Neural cell (in vitro differentiated cells): ENCODE data around the gene TBCA. TPM values are rescaled to one million over a fixed set of nuclear protein-coding genes. Genes with fewer than 3 reads are reported as not detected.

ENCODE experiments used
- H2AFZ ChIP-seq: fragments of 200-600, 300-800 bp; sonication (generic), shearing (Covaris generic); 2 replicates; pipeline ENCODE4 v1.6.0; 2014; ENCODE audit warnings: low read depth, mild to moderate bottlenecking, antibody characterized with exemption, low read length, moderate library complexity
- H3F3A ChIP-seq: fragments of 200-600 bp; shearing (Covaris generic); 2 replicates; pipeline ENCODE4 v1.6.1; 2016; ENCODE audit warnings: mild to moderate bottlenecking, moderate library complexity, mixed read lengths, antibody characterized with exemption, low read length; ENCODE audit not compliant: insufficient read depth, poor library complexity, severe bottlenecking
- H3K27ac ChIP-seq: fragments of 200-600, 300-800 bp; sonication (generic), shearing (Covaris generic); 2 replicates; pipeline ENCODE4 v1.5.1; 2014; ENCODE audit warnings: mild to moderate bottlenecking, low read length, moderate library complexity
- H3K27me3 ChIP-seq: fragments of 300-800, 200-600 bp; sonication (generic), shearing (Covaris generic); 2 replicates; pipeline ENCODE4 v1.6.0; 2014; ENCODE audit warnings: mild to moderate bottlenecking, low read depth, low read length, moderate library complexity; ENCODE audit not compliant: insufficient read depth
- H3K36me3 ChIP-seq: fragments of 300-800, 200-600 bp; sonication (generic), shearing (Covaris generic); 2 replicates; pipeline ENCODE4 v1.5.1; 2014; ENCODE audit warnings: mild to moderate bottlenecking, antibody characterized with exemption, low read length, moderate library complexity; ENCODE audit not compliant: insufficient read depth
- H3K4me2 ChIP-seq: fragments of 300-800, 200-600 bp; sonication (generic), shearing (Covaris generic); 2 replicates; pipeline ENCODE4 v1.6.0; 2014; ENCODE audit warnings: mild to moderate bottlenecking, low read length
- H3K4me3 ChIP-seq: fragments of 300-800, 200-600 bp; sonication (generic), shearing (Covaris generic); 2 replicates; pipeline ENCODE4 v1.5.1; 2014; ENCODE audit warnings: mild to moderate bottlenecking, low read length, moderate library complexity
- H3K79me2 ChIP-seq: fragments of 200-600 bp; shearing (Covaris generic); replicated peaks from 2 replicates; pipeline ENCODE4 v1.6.0; 2014; ENCODE audit warnings: mild to moderate bottlenecking, low read length, moderate library complexity; ENCODE audit not compliant: insufficient read depth
- H3K9ac ChIP-seq: fragments of 300-800, 200-600 bp; sonication (generic), shearing (Covaris generic); 2 replicates; pipeline ENCODE4 v1.6.1; 2016; ENCODE audit warnings: mild to moderate bottlenecking, low read length, mixed read lengths
- H3K9me2 ChIP-seq: fragments of 200-600 bp; shearing (Covaris generic); 2 replicates; pipeline ENCODE4 v1.6.1; 2016; ENCODE audit warnings: mild to moderate bottlenecking, low read length, mixed read lengths; ENCODE audit not compliant: insufficient read depth
- H3K9me3 ChIP-seq: fragments of 200-600, 300-800 bp; sonication (generic), shearing (Covaris generic); 2 replicates; pipeline ENCODE4 v1.6.1; 2016; ENCODE audit warnings: mild to moderate bottlenecking, mixed run types, low read length, moderate library complexity, mixed read lengths
- H4K20me1 ChIP-seq: fragments of 200-600 bp; shearing (Covaris generic); 2 replicates; pipeline ENCODE4 v1.6.1; 2016; ENCODE audit warnings: mild to moderate bottlenecking, mixed run types; ENCODE audit not compliant: insufficient read depth
- EP300 ChIP-seq: fragments of 450-650 bp; conservative IDR thresholded peaks from 2 replicates; pipeline ENCODE4 v1.6.1; 2014; ENCODE audit warnings: antibody characterized with exemption, mild to moderate bottlenecking, moderate library complexity; ENCODE audit not compliant: poor library complexity, severe bottlenecking
- EZH2 ChIP-seq: fragments of 200-600, 300-800 bp; shearing (Covaris generic), sonication (generic); IDR thresholded peaks from 2 replicates; pipeline ENCODE4 v1.6.1; 2014; ENCODE audit warnings: antibody characterized with exemption, low read length, borderline replicate concordance, mild to moderate bottlenecking; ENCODE audit not compliant: insufficient read depth, poor library complexity, severe bottlenecking
- MXI1 ChIP-seq: fragments of 450-650 bp; conservative IDR thresholded peaks from 2 replicates; pipeline ENCODE4 v1.6.1; 2014; ENCODE audit warnings: antibody characterized with exemption, mild to moderate bottlenecking; ENCODE audit not compliant: poor library complexity, severe bottlenecking
- POLR2AphosphoS5 ChIP-seq: IDR thresholded peaks from 2 replicates; pipeline ENCODE4 v1.6.1; 2012
- RAD21 ChIP-seq: fragments of 450-650 bp; conservative IDR thresholded peaks from 2 replicates; pipeline ENCODE4 v1.6.1; 2014; ENCODE audit warnings: antibody characterized with exemption, mild to moderate bottlenecking, moderate library complexity
- SMC3 ChIP-seq: fragments of 450-650 bp; conservative IDR thresholded peaks from 2 replicates; pipeline ENCODE4 v1.6.1; 2014; ENCODE audit warnings: antibody characterized with exemption, mild to moderate bottlenecking, moderate library complexity; ENCODE audit not compliant: poor library complexity
- TAF1 ChIP-seq: IDR thresholded peaks from 2 replicates; pipeline ENCODE4 v1.6.1; 2012; ENCODE audit warnings: low read depth
- polyA plus RNA-seq: library from polyadenylated mRNA; depleted of rRNA; stranded (reverse); fragments of >200 nt; gene quantifications from 2 replicates; pipeline ENCODE4 v1.2.3, GENCODE V29; 2014
- TF ChIP-seq, protein P1 (sequence below): IDR thresholded peaks from 2 replicates; pipeline ENCODE4 v1.6.1; 2012; ENCODE audit warnings: borderline replicate concordance
- TF ChIP-seq, protein P2 (sequence below): fragments of 450-650 bp; IDR thresholded peaks from 2 replicates; pipeline ENCODE4 v1.5.1; 2014; ENCODE audit warnings: antibody characterized with exemption, mild to moderate bottlenecking, moderate library complexity; ENCODE audit not compliant: poor library complexity, severe bottlenecking

TBCA gene
- polyA plus RNA-seq, 1 donor from 2014 or later = 481 TPM

DNA sequence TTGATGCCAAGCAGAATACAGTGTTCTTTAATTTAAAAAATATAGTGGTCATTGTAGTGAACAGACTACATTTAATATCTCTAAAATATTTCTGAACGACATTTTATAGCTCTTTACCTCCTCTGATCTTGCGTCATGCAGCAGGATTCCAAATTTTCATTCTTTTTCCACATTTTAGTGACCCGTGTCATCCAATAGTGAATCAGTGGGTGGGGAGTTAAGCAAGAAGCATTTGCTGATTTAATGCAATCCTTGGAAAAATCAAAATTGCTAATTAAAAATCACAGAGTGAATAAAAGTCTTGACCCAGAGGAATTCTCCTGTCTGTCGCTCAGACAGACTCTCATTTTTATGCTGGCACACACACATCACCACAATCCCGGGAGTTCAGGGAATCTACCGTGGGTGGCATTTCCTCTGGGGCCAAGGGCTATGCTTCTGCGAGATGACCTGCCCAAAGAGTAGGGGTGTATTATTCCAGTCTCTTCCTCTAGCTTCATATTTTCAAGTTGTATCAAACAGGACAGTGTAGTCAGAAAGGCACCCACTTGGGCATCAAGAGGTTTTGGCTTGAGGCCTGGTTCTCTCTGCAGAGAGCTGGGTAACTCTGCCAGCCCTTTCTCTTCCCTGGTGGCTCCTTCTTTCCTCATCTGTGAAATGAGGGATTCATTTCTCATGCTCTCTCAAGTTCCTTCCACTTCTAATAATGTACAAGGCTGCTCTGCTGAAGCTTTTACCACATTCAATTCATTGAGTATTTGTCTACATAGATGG lies 112.9 kb downstream of the TBCA start:
- Histone ChIP-seq H3K36me3 (no peaks in the 10 kb centered on the region), H3K9me2 (no peaks in the 10 kb centered on the region), H2AFZ (no peak overlapping the region), H3F3A (no peaks in the 10 kb centered on the region), H3K9ac (no peak overlapping the region), H3K4me3 (no peak overlapping the region), H3K27me3 (no peaks in the 10 kb centered on the region), H3K27ac (no peak overlapping the region), H3K79me2 (no peaks in the 10 kb centered on the region), H3K4me2 (no peak overlapping the region), H3K9me3 (no peaks in the 10 kb centered on the region), H4K20me1 (no peaks in the 10 kb centered on the region)
- TF ChIP-seq RAD21 (no peak), EP300 (no peak), EZH2 (no peak), SMC3 (no peak)

DNA sequence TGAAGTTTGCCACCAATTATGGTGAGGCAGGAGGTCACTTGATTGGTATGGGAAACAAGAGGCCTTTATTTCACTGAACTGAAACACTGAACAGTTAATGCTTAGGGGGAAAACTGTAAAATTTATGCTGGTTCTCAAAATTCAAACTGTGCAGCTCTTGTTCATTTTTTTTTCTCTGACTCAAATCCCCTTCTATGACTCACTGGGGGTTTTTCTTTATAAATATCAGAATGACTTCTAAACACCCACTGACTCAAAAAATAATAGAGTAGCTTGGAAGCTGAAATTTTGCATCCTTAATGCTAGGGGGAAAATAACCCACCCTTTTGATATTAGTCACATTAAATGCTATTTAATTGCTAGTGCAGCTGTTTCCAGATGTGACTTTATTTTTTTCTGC lies 113.5 kb downstream of the TBCA start:
- Histone ChIP-seq H3F3A (no peaks in the 10 kb centered on the region), H3K4me2 (no peak overlapping the region), H3K36me3 (no peaks in the 10 kb centered on the region), H3K9me3 (no peaks in the 10 kb centered on the region), H3K27me3 (no peaks in the 10 kb centered on the region), H4K20me1 (no peaks in the 10 kb centered on the region), H3K27ac (no peak overlapping the region), H3K9me2 (no peaks in the 10 kb centered on the region), H2AFZ (no peak overlapping the region), H3K4me3 (no peak overlapping the region), H3K79me2 (no peaks in the 10 kb centered on the region), H3K9ac (no peak overlapping the region)
- TF ChIP-seq SMC3 (no peak), POLR2AphosphoS5 (no peak), MXI1 (no peak), TAF1 (no peak), EZH2 (no peak), EP300 (no peak), RAD21 (no peak)
- TF ChIP-seq, protein P1, sequence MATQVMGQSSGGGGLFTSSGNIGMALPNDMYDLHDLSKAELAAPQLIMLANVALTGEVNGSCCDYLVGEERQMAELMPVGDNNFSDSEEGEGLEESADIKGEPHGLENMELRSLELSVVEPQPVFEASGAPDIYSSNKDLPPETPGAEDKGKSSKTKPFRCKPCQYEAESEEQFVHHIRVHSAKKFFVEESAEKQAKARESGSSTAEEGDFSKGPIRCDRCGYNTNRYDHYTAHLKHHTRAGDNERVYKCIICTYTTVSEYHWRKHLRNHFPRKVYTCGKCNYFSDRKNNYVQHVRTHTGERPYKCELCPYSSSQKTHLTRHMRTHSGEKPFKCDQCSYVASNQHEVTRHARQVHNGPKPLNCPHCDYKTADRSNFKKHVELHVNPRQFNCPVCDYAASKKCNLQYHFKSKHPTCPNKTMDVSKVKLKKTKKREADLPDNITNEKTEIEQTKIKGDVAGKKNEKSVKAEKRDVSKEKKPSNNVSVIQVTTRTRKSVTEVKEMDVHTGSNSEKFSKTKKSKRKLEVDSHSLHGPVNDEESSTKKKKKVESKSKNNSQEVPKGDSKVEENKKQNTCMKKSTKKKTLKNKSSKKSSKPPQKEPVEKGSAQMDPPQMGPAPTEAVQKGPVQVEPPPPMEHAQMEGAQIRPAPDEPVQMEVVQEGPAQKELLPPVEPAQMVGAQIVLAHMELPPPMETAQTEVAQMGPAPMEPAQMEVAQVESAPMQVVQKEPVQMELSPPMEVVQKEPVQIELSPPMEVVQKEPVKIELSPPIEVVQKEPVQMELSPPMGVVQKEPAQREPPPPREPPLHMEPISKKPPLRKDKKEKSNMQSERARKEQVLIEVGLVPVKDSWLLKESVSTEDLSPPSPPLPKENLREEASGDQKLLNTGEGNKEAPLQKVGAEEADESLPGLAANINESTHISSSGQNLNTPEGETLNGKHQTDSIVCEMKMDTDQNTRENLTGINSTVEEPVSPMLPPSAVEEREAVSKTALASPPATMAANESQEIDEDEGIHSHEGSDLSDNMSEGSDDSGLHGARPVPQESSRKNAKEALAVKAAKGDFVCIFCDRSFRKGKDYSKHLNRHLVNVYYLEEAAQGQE = no peak
- TF ChIP-seq, protein P2, sequence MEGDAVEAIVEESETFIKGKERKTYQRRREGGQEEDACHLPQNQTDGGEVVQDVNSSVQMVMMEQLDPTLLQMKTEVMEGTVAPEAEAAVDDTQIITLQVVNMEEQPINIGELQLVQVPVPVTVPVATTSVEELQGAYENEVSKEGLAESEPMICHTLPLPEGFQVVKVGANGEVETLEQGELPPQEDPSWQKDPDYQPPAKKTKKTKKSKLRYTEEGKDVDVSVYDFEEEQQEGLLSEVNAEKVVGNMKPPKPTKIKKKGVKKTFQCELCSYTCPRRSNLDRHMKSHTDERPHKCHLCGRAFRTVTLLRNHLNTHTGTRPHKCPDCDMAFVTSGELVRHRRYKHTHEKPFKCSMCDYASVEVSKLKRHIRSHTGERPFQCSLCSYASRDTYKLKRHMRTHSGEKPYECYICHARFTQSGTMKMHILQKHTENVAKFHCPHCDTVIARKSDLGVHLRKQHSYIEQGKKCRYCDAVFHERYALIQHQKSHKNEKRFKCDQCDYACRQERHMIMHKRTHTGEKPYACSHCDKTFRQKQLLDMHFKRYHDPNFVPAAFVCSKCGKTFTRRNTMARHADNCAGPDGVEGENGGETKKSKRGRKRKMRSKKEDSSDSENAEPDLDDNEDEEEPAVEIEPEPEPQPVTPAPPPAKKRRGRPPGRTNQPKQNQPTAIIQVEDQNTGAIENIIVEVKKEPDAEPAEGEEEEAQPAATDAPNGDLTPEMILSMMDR = no peak
